ENCODE measurements around the gene TREH. TPM values are rescaled to one million over a fixed set of nuclear protein-coding genes. Genes with fewer than 3 reads are reported as not detected.

The TREH gene
- total RNA-seq, 1 donor from 2014 or later = not detected

DNA sequence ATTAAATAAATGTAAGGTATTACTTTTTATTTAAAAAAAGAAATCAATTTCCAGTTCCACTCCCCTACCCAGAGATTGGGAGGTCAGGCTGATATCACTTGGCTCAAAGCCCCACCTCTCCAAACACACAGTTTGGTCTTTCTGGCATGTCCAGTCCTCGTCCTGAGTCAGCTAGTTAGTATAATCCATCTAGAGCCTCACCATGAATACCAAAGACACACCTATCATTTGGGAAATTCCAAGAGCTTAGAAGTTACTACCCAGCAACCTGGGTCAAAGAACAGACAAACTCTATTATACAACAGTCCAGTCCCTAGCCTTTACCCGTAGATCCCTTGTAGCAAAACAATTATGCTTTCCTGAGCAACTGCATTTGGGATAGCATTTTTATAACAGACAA is 9.4 kb downstream of the TREH start:
- intact Hi-C loops (cut with micrococcal nuclease) = no loop called here
- Mint-ChIP-seq H3K4me1 (no peaks in the 10 kb centered on the region), H3K4me3 (no peak overlapping the region), H3K36me3 (ENCODE audit: low read depth) (no peaks in the 10 kb centered on the region), H3K27me3 (peaks cover 33% of the 10 kb centered on the region), H3K9me3 (peaks cover 10% of the 10 kb centered on the region), H3K27ac (no peak overlapping the region)
- ChIA-PET POLR2A (no interaction called here), CTCF (interaction anchor here (0.7 to 1.4 kb wide), 2 partner anchors 19 to 41 kb away, joined by 3 to 4 read pairs; no protein-coding TSS in a partner anchor)
- TF ChIP-seq, protein P1, sequence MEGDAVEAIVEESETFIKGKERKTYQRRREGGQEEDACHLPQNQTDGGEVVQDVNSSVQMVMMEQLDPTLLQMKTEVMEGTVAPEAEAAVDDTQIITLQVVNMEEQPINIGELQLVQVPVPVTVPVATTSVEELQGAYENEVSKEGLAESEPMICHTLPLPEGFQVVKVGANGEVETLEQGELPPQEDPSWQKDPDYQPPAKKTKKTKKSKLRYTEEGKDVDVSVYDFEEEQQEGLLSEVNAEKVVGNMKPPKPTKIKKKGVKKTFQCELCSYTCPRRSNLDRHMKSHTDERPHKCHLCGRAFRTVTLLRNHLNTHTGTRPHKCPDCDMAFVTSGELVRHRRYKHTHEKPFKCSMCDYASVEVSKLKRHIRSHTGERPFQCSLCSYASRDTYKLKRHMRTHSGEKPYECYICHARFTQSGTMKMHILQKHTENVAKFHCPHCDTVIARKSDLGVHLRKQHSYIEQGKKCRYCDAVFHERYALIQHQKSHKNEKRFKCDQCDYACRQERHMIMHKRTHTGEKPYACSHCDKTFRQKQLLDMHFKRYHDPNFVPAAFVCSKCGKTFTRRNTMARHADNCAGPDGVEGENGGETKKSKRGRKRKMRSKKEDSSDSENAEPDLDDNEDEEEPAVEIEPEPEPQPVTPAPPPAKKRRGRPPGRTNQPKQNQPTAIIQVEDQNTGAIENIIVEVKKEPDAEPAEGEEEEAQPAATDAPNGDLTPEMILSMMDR (IDR thresholded peaks at IDR 0.05) = no peak
- no peak for DNase-seq
- no peak for ATAC-seq (ENCODE audit: low read depth)

GRCh38 chr11:118666371-118666770 is 13.1 kb downstream of the TREH start:
- intact Hi-C loops (cut with micrococcal nuclease) = no loop called here
- ChIA-PET CTCF (no interaction called here), POLR2A (no interaction called here)
- ATAC-seq (ENCODE audit: low read depth) (no peak), DNase-seq (no peak)
- H3K27me3 Mint-ChIP-seq = peaks cover 17% of the 10 kb centered on the region
- H3K36me3 Mint-ChIP-seq (ENCODE audit: low read depth) = no peaks in the 10 kb centered on the region
- H3K4me3 Mint-ChIP-seq = no peak overlapping the region
- H3K27ac Mint-ChIP-seq = no peak overlapping the region
- H3K4me1 Mint-ChIP-seq = no peaks in the 10 kb centered on the region
- TF ChIP-seq, protein P1 (IDR thresholded peaks at IDR 0.05) = no peak
- H3K9me3 Mint-ChIP-seq = peaks cover 7% of the 10 kb centered on the region

- H3K4me3 Mint-ChIP-seq = no peak overlapping the region
- no peak overlapping the region for H3K27ac Mint-ChIP-seq
- intact Hi-C loops (cut with micrococcal nuclease) = no loop called here
- CTCF ChIA-PET = no interaction called here
- ATAC-seq (ENCODE audit: low read depth) (no peak), DNase-seq (no peak)
- peaks cover 7% of the 10 kb centered on the region for H3K4me1 Mint-ChIP-seq
- H3K36me3 Mint-ChIP-seq (ENCODE audit: low read depth) = no peaks in the 10 kb centered on the region
- POLR2A ChIA-PET = no interaction called here
- TF ChIP-seq, protein P1 (IDR thresholded peaks at IDR 0.05) = no peak
- no peaks in the 10 kb centered on the region for H3K9me3 Mint-ChIP-seq
- peaks cover 6% of the 10 kb centered on the region for H3K27me3 Mint-ChIP-seq
These were observed 15.5 kb downstream of the TREH start for GRCh38 chr11:118663902-118664301.

- TF ChIP-seq, protein P1 (IDR thresholded peaks at IDR 0.05) = no peak
- Mint-ChIP-seq H3K27ac (no peak overlapping the region), H3K4me1 (peaks cover 7% of the 10 kb centered on the region), H3K27me3 (peaks cover 6% of the 10 kb centered on the region), H3K36me3 (ENCODE audit: low read depth) (no peaks in the 10 kb centered on the region), H3K9me3 (no peaks in the 10 kb centered on the region), H3K4me3 (no peak overlapping the region)
- POLR2A ChIA-PET = no interaction called here
- CTCF ChIA-PET = no interaction called here
- DNase-seq = no peak
- no peak for ATAC-seq (ENCODE audit: low read depth)
- intact Hi-C loops (cut with micrococcal nuclease) = no loop called here
These were observed 16.1 kb downstream of the TREH start for GRCh38 chr11:118663381-118663780.

DNA sequence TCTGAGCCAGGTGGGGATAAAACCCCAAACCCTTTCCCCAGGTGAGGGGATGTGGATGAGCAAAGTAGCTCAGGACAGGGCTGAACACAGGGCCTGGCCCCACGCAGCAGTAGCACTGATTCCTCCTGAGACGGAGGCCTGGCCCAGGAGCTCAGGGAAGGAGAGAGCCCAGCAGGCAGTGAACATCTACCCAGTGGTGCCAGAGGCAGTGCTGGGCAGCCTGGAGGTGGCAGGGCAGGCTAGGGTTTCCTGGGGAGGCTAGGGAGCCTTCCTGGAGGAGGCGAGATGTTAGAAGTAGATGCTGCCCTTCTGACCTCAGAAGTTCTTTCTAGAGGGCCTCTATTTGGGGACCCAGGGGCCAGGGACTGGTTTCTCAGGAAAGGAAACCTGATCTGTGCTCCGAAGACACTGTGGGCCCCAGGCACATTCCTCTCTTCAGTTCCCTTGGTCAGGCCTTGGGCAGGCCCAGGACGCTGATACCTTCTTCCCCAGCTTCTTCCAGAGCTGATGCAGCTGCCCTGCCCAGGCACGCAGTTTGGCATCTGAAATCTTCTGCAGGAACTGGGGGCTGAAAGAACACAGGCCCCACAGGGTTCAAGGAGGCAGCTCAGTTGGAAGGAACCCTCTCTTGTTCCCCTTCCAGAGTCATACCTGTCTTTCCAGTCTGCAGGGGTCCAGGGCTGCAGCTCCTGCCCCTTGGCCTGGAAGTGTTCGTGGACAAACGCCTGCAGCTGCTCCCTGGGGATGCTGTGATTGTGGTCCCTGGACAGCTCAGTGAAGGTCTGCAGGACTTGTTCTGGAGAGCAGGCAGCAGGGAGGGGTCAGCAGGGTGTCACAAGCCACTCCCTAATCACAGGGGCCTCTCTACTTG is 16.8 kb downstream of the TREH start:
- peaks cover 6% of the 10 kb centered on the region for H3K27me3 Mint-ChIP-seq
- no peak overlapping the region for H3K27ac Mint-ChIP-seq
- TF ChIP-seq, protein P1 (IDR thresholded peaks at IDR 0.05) = no peak
- intact Hi-C loops (cut with micrococcal nuclease) = no loop called here
- ChIA-PET POLR2A (no interaction called here), CTCF (no interaction called here)
- DNase-seq (no peak), ATAC-seq (ENCODE audit: low read depth) (no peak)
- peaks cover 7% of the 10 kb centered on the region for H3K4me1 Mint-ChIP-seq
- no peak overlapping the region for H3K4me3 Mint-ChIP-seq
- no peaks in the 10 kb centered on the region for H3K36me3 Mint-ChIP-seq (ENCODE audit: low read depth)
- no peaks in the 10 kb centered on the region for H3K9me3 Mint-ChIP-seq

Measured in activated B cell treated with CpG ODN at 0.5 μM for 24 hours (primary cell).